ENCODE data around the gene SCNN1A. TPM values are rescaled to one million over a fixed set of nuclear protein-coding genes. Genes with fewer than 3 reads are reported as not detected.

The SCNN1A gene
- total RNA-seq, 1 experiment from 2014 or later: 136 TPM

- no peak for TF ChIP-seq CTCF (IDR thresholded peaks at IDR 0.05; ENCODE audit: unreplicated experiment)
- ChIA-PET CTCF (interaction anchor here (0.6 to 4.6 kb wide), 11 partner anchors 11 to 165 kb away, joined by 3 to 27 read pairs (median 3); partner anchors contain the start of gene LTBR), POLR2A (interaction anchor here (0.5 to 16.5 kb wide), 23 partner anchors 8 to 571 kb away, joined by 3 to 739 read pairs (median 8); partner anchors contain the start of genes GAPDH, LTBR, TAPBPL and TNFRSF1A)
- peak; percentile 23 for DNase-seq (ENCODE audit: unreplicated experiment)
- peak overlapping the region; percentile 97 for H3K27ac Mint-ChIP-seq (ENCODE audit: low read depth, unreplicated experiment)
- no peaks in the 10 kb centered on the region for H3K27me3 Mint-ChIP-seq (ENCODE audit: insufficient read depth, unreplicated experiment)
- TSS peak; percentile 32 for BruUV-seq (replicated peaks)
- H3K4me1 Mint-ChIP-seq (ENCODE audit: insufficient read depth, unreplicated experiment): peaks cover 68% of the 10 kb centered on the region
- peak overlapping the region; percentile 89 for H3K4me3 Mint-ChIP-seq (ENCODE audit: unreplicated experiment)
- H3K36me3 Mint-ChIP-seq (ENCODE audit: insufficient read depth, unreplicated experiment): peaks cover 54% of the 10 kb centered on the region
- intact Hi-C loops (cut with micrococcal nuclease): no loop called here
- H3K9me3 Mint-ChIP-seq (ENCODE audit: unreplicated experiment): no peaks in the 10 kb centered on the region
These were observed 2.2 kb downstream of the SCNN1A start for GRCh38 chr12:6373022-6373787.

- intact Hi-C loops (cut with micrococcal nuclease): loop anchor here (1.0 kb wide), 1 partner anchor 36 kb away; no protein-coding TSS in a partner anchor
- POLR2A ChIA-PET: interaction anchor here (0.5 to 16.5 kb wide), 18 partner anchors 7 to 572 kb away, joined by 3 to 739 read pairs (median 8); partner anchors contain the start of genes GAPDH, LTBR, TAPBPL and TNFRSF1A
- no peaks in the 10 kb centered on the region for H3K27me3 Mint-ChIP-seq (ENCODE audit: insufficient read depth, unreplicated experiment)
- no TSS peak for BruUV-seq (replicated peaks)
- H3K4me3 Mint-ChIP-seq (ENCODE audit: unreplicated experiment): peak overlapping the region; percentile 89
- TF ChIP-seq CTCF (IDR thresholded peaks at IDR 0.05; ENCODE audit: unreplicated experiment): no peak
- no peaks in the 10 kb centered on the region for H3K9me3 Mint-ChIP-seq (ENCODE audit: unreplicated experiment)
- H3K27ac Mint-ChIP-seq (ENCODE audit: low read depth, unreplicated experiment): peak overlapping the region; percentile 97
- peak; percentile 87 for DNase-seq (ENCODE audit: unreplicated experiment)
- CTCF ChIA-PET: interaction anchor here (0.6 to 4.6 kb wide), 8 partner anchors 9 to 93 kb away, joined by 3 to 27 read pairs (median 4); partner anchors contain the start of gene LTBR
- peaks cover 66% of the 10 kb centered on the region for H3K4me1 Mint-ChIP-seq (ENCODE audit: insufficient read depth, unreplicated experiment)
- peaks cover 57% of the 10 kb centered on the region for H3K36me3 Mint-ChIP-seq (ENCODE audit: insufficient read depth, unreplicated experiment)
These were observed 2.9 kb downstream of the SCNN1A start for GRCh38 chr12:6372403-6373003.

- CTCF ChIA-PET: interaction anchor here (0.6 to 4.6 kb wide), 8 partner anchors 8 to 169 kb away, joined by 4 to 23 read pairs (median 6); partner anchors contain the start of gene LTBR
- H3K27ac Mint-ChIP-seq (ENCODE audit: low read depth, unreplicated experiment): peak overlapping the region; percentile 97
- intact Hi-C loops (cut with micrococcal nuclease): no loop called here
- no peaks in the 10 kb centered on the region for H3K9me3 Mint-ChIP-seq (ENCODE audit: unreplicated experiment)
- H3K36me3 Mint-ChIP-seq (ENCODE audit: insufficient read depth, unreplicated experiment): peaks cover 71% of the 10 kb centered on the region
- BruUV-seq (replicated peaks): no TSS peak
- POLR2A ChIA-PET: interaction anchor here (0.7 to 16.5 kb wide), 17 partner anchors 6 to 278 kb away, joined by 3 to 739 read pairs (median 4); partner anchors contain the start of genes GAPDH, LTBR, TAPBPL and TNFRSF1A
- peaks cover 56% of the 10 kb centered on the region for H3K4me1 Mint-ChIP-seq (ENCODE audit: insufficient read depth, unreplicated experiment)
- DNase-seq (ENCODE audit: unreplicated experiment): peak; percentile 96
- H3K4me3 Mint-ChIP-seq (ENCODE audit: unreplicated experiment): peak overlapping the region; percentile 89
- H3K27me3 Mint-ChIP-seq (ENCODE audit: insufficient read depth, unreplicated experiment): no peaks in the 10 kb centered on the region
- TF ChIP-seq CTCF (IDR thresholded peaks at IDR 0.05; ENCODE audit: unreplicated experiment): no peak
These were observed 4.2 kb downstream of the SCNN1A start for GRCh38 chr12:6370994-6371754.

Data from MCF 10A (cell line).